H1 (cell line): ENCODE measurements around the gene LAMA3. TPM values are rescaled to one million over a fixed set of nuclear protein-coding genes. Genes with fewer than 3 reads are reported as not detected.

Source experiments
- CTCF ChIA-PET: fragments of 300-600 bp; sonication (Branson Sonifier 250); formaldehyde crosslinking; loops from one replicate; lab custom pipeline; 2021; ENCODE audit not compliant: partially characterized antibody; lab: Charles Lee
- POLR2A ChIA-PET: fragments of 300-600 bp; sonication (Branson Sonifier 250); formaldehyde crosslinking; loops from one replicate; lab custom pipeline; 2021; ENCODE audit warnings: inconsistent platforms; ENCODE audit not compliant: partially characterized antibody; lab: Charles Lee
- DNase-seq, 2 experiments: peaks; one replicate each; pipeline versions ENCODE4 v3.0.0 to v3.0.0-alpha.2; 2010 to 2022; ENCODE audit warnings: low spot score in 2 of 2, low read depth in 1 of 2, mixed read lengths in 1 of 2
- FAIRE-seq: peaks from 2 replicates; lab custom pipeline; 2011; peaks lifted over from hg19 to GRCh38; lab: Jason Lieb, UNC
- H2AFZ ChIP-seq: 2 replicates; pipeline ENCODE4 v1.8.1; 2012; ENCODE audit warnings: low read length, inconsistent platforms
- H2AK5ac ChIP-seq: 2 replicates; pipeline ENCODE4 v1.6.1; 2013; ENCODE audit warnings: low read depth, low read length
- H2BK120ac ChIP-seq: replicated peaks from 2 replicates; pipeline ENCODE3; 2013; ENCODE audit warnings: low read depth, low read length, inconsistent platforms
- H2BK12ac ChIP-seq: 2 replicates; pipeline ENCODE4 v1.6.1; 2013; ENCODE audit warnings: low read depth, low read length
- H2BK15ac ChIP-seq: 2 replicates; pipeline ENCODE4 v1.6.1; 2013; ENCODE audit warnings: low read length
- H2BK20ac ChIP-seq: 2 replicates; pipeline ENCODE4 v1.6.1; 2013; ENCODE audit warnings: low read length
- H2BK5ac ChIP-seq: 2 replicates; pipeline ENCODE4 v1.6.1; 2013; ENCODE audit warnings: low read depth, low read length
- H3K14ac ChIP-seq: 2 replicates; pipeline ENCODE4 v1.6.1; 2013; ENCODE audit warnings: inconsistent platforms; ENCODE audit not compliant: insufficient read length
- H3K18ac ChIP-seq: 2 replicates; pipeline ENCODE4 v1.6.1; 2013; ENCODE audit warnings: low read length; ENCODE audit errors: extremely low read depth
- H3K23ac ChIP-seq: 2 replicates; pipeline ENCODE4 v1.6.1; 2013; ENCODE audit warnings: inconsistent platforms; ENCODE audit not compliant: insufficient read length
- H3K23me2 ChIP-seq: 2 replicates; pipeline ENCODE4 v1.6.1; 2013; ENCODE audit warnings: low read depth, low read length
- H3K27ac ChIP-seq: 2 replicates; pipeline ENCODE4 v1.6.1; 2011; ENCODE audit warnings: low read depth, low read length, inconsistent platforms
- H3K27me3 ChIP-seq, 4 experiments: replicated peaks in 1 of 4; 1 replicate in 1 of 4; 2 replicates in 3 of 4; pipeline versions ENCODE4 v1.6.1 to v1.8.1; 2011 to 2013; ENCODE audit warnings: low read length in 3 of 4, mild to moderate bottlenecking in 3 of 4, inconsistent platforms in 2 of 4, mixed read lengths in 2 of 4, moderate library complexity in 1 of 4; ENCODE audit not compliant: control insufficient read depth in 3 of 4, insufficient read depth in 3 of 4; ENCODE audit errors: extremely low read depth in 1 of 4
- H3K36me3 ChIP-seq, 4 experiments: 2 replicates each; pipeline versions ENCODE4 v1.6.1 to v1.8.1; 2011 to 2013; ENCODE audit warnings: mild to moderate bottlenecking in 4 of 4, low read length in 3 of 4, moderate library complexity in 2 of 4, control low read depth in 1 of 4, inconsistent platforms in 1 of 4; ENCODE audit not compliant: insufficient read depth in 4 of 4, control insufficient read depth in 2 of 4
- H3K4ac ChIP-seq: replicated peaks from 2 replicates; pipeline ENCODE3; 2013; ENCODE audit warnings: low read length, low read depth, mixed read lengths, inconsistent platforms; ENCODE audit not compliant: insufficient read length
- H3K4me1 ChIP-seq, 4 experiments: replicated peaks in 1 of 4; 1 replicate in 1 of 4; 2 replicates in 3 of 4; pipeline versions ENCODE4 v1.6.1 to v1.8.1; 2011 to 2013; ENCODE audit warnings: low read length in 3 of 4, inconsistent platforms in 2 of 4, mixed read lengths in 1 of 4; ENCODE audit not compliant: insufficient read depth in 4 of 4, control insufficient read depth in 3 of 4
- H3K4me2 ChIP-seq, 2 experiments: 2 replicates each; pipeline versions ENCODE4 v1.6.1 to v1.8.1; 2011 to 2013; ENCODE audit warnings: low read depth in 2 of 2, low read length in 2 of 2, control low read depth in 1 of 2, inconsistent platforms in 1 of 2, mild to moderate bottlenecking in 1 of 2; ENCODE audit not compliant: insufficient read depth in 1 of 2
- H3K4me3 ChIP-seq, 4 experiments: fragments of 200-600, 300-600 bp in 1 of 4; sonication (generic), shearing (Covaris generic), sonication (Bioruptor Twin) in 1 of 4; 2 replicates each; pipeline versions ENCODE4 v1.5.1 to v1.8.1; 2011 to 2016; ENCODE audit warnings: low read length in 4 of 4, low read depth in 3 of 4, control low read depth in 2 of 4, inconsistent platforms in 2 of 4, mild to moderate bottlenecking in 2 of 4, mixed read lengths in 1 of 4, moderate library complexity in 1 of 4; ENCODE audit not compliant: insufficient read depth in 2 of 4; ENCODE audit errors: extremely low read depth in 1 of 4
- H3K56ac ChIP-seq: replicated peaks from 2 replicates; pipeline ENCODE3; 2013; ENCODE audit warnings: low read depth, mild to moderate bottlenecking, mixed read lengths, low read length, inconsistent platforms; ENCODE audit not compliant: insufficient read length
- H3K79me1 ChIP-seq: 2 replicates; pipeline ENCODE4 v1.6.1; 2013; ENCODE audit warnings: low read depth, low read length, control low read depth
- H3K79me2 ChIP-seq, 2 experiments: 2 replicates each; pipeline versions ENCODE4 v1.6.1 to v1.8.1; 2012 to 2013; ENCODE audit warnings: low read length in 2 of 2, mild to moderate bottlenecking in 2 of 2, inconsistent platforms in 1 of 2; ENCODE audit not compliant: insufficient read depth in 2 of 2, control insufficient read depth in 1 of 2
- H3K9ac ChIP-seq, 4 experiments: replicated peaks in 1 of 4; 1 replicate in 1 of 4; 2 replicates in 3 of 4; pipeline versions ENCODE4 v1.6.1 to v1.8.1; 2011 to 2013; ENCODE audit warnings: low read depth in 3 of 4, low read length in 3 of 4, control low read depth in 2 of 4, mild to moderate bottlenecking in 2 of 4, moderate library complexity in 2 of 4, inconsistent platforms in 1 of 4; ENCODE audit errors: extremely low read depth in 1 of 4
- H3K9me3 ChIP-seq, 2 experiments: 2 replicates each; pipeline versions ENCODE4 v1.6.1 to v1.8.1; 2012 to 2013; ENCODE audit warnings: mild to moderate bottlenecking in 2 of 2, moderate library complexity in 2 of 2, control low read depth in 1 of 2, inconsistent platforms in 1 of 2, low read depth in 1 of 2, low read length in 1 of 2, mixed read lengths in 1 of 2; ENCODE audit not compliant: insufficient read depth in 2 of 2
- H4K20me1 ChIP-seq, 2 experiments: replicated peaks in 1 of 2; 2 replicates each; pipeline versions ENCODE3 to v1.8.1; 2011 to 2013; ENCODE audit warnings: inconsistent platforms in 2 of 2, low read length in 2 of 2, mild to moderate bottlenecking in 1 of 2; ENCODE audit not compliant: insufficient read depth in 2 of 2, control insufficient read depth in 1 of 2
- H4K5ac ChIP-seq: 2 replicates; pipeline ENCODE4 v1.6.1; 2013; ENCODE audit warnings: low read length, low read depth, mixed read lengths, inconsistent platforms; ENCODE audit not compliant: insufficient read length
- H4K8ac ChIP-seq: 2 replicates; pipeline ENCODE4 v1.8.0; 2013; ENCODE audit warnings: mild to moderate bottlenecking, moderate library complexity, low read length, inconsistent platforms; ENCODE audit not compliant: insufficient read depth; ENCODE audit errors: extremely low read depth
- H4K91ac ChIP-seq: replicated peaks from 2 replicates; pipeline ENCODE3; 2013; ENCODE audit warnings: low read length, mixed read lengths, inconsistent platforms; ENCODE audit not compliant: insufficient read length
- ASH2L ChIP-seq: fragments of 200-600, 300-600 bp; sonication (generic); IDR thresholded peaks from one replicate; pipeline ENCODE4 v1.7.1; 2017; ENCODE audit warnings: low read length
- ATF2 ChIP-seq: IDR thresholded peaks from 2 replicates; pipeline ENCODE4 v1.6.1; 2012; ENCODE audit warnings: low read length, inconsistent platforms
- KDM1A ChIP-seq: fragments of 200-600, 300-600 bp; sonication (generic); IDR thresholded peaks from 2 replicates; pipeline ENCODE4 v1.7.1; 2016; ENCODE audit warnings: mild to moderate bottlenecking, low read length, borderline replicate concordance
- NRF1 ChIP-seq: IDR thresholded peaks from 2 replicates; pipeline ENCODE4 v1.6.1; 2011; ENCODE audit warnings: mild to moderate bottlenecking, low read depth, low read length, improper control_type of control experiment
- POU5F1 ChIP-seq: IDR thresholded peaks from 2 replicates; pipeline ENCODE4 v1.6.1; 2011; ENCODE audit warnings: low read depth, mild to moderate bottlenecking, low read length, moderate library complexity
- RAD21 ChIP-seq, 2 experiments: IDR thresholded peaks in 1 of 2; conservative IDR thresholded peaks in 1 of 2; 2 replicates each; pipeline ENCODE4 v1.6.1; 2011; ENCODE audit warnings: low read depth in 2 of 2, low read length in 2 of 2, improper control_type of control experiment in 1 of 2, inconsistent platforms in 1 of 2, mild to moderate bottlenecking in 1 of 2, moderate library complexity in 1 of 2
- SAP30 ChIP-seq: fragments of 300-600 bp; sonication (generic); IDR thresholded peaks from 2 replicates; pipeline ENCODE4 v1.7.1; 2012; ENCODE audit warnings: low read length, moderate library complexity, mild to moderate bottlenecking, inconsistent platforms; ENCODE audit not compliant: insufficient read depth, insufficient replicate concordance
- TBP ChIP-seq: IDR thresholded peaks from 2 replicates; pipeline ENCODE4 v1.6.1; 2011; ENCODE audit warnings: low read depth, low read length, improper control_type of control experiment
- TEAD4 ChIP-seq: IDR thresholded peaks from 2 replicates; pipeline ENCODE4 v1.6.1; 2012; ENCODE audit warnings: low read depth, low read length, inconsistent platforms, mixed read lengths
- YY1 ChIP-seq: IDR thresholded peaks from 2 replicates; pipeline ENCODE4 v1.6.1; 2011; ENCODE audit warnings: low read depth, mild to moderate bottlenecking, low read length
- WGBS, 2 experiments: shearing (Covaris generic) in 1 of 2; methylation state at CpG; one replicate each; pipeline versions ENCODE4 v1.1.6 to v1.1.7; 2013 to 2015; ENCODE audit warnings: low lambda C conversion rate in 2 of 2, mixed read lengths in 2 of 2, inconsistent platforms in 1 of 2, low coverage in 1 of 2, missing lambda C conversion rate in 1 of 2; ENCODE audit not compliant: insufficient replicate concordance in 2 of 2, insufficient coverage in 1 of 2, insufficient read length in 1 of 2; ENCODE audit errors: extremely low coverage in 1 of 2, missing lambda C conversion rate in 1 of 2; 5-methylcytosine and 5-hydroxymethylcytosine counted together
- polyA plus RNA-seq, 7 experiments: library from polyadenylated mRNA; depleted of rRNA in 3 of 7; stranded (reverse) in 5 of 7; unstranded in 2 of 7; fragments of >200 nt in 5 of 7; fragments of 200-250 nt in 2 of 7; gene quantifications; 1 replicate in 5 of 7; 2 replicates in 1 of 7; 4 replicates in 1 of 7; pipeline versions ENCODE4 v1.2.1 to v1.2.3, GENCODE V29; 2011 to 2013; ENCODE audit warnings: missing spikeins in 2 of 7, mixed read lengths in 2 of 7
- total RNA-seq: library from RNA; stranded (reverse); fragmentation: NEBNext Ultra II Directional; extraction: Animal tissue kit (Norgen Biotek cat#: 25700); gene quantifications from 2 replicates; pipeline ENCODE4 v1.2.1, GENCODE V29; 2021

The LAMA3 gene
- total and polyA plus RNA-seq, 2 of the 8 experiments (the other 6 are each of a cell fraction or from before 2014, with no cell fraction given) = 0.76 to 5.0 TPM

- no peak overlapping the region for H3K4me3 ChIP-seq
- no peak overlapping the region for H4K8ac ChIP-seq
- H3K23me2 ChIP-seq = no peaks in the 10 kb centered on the region
- no peak overlapping the region for H3K14ac ChIP-seq
- H3K9ac ChIP-seq = no peak overlapping the region
- no peak overlapping the region for H3K27ac ChIP-seq
- no peak overlapping the region for H2BK20ac ChIP-seq
- H2BK15ac ChIP-seq = no peak overlapping the region
- no peaks in the 10 kb centered on the region for H3K9me3 ChIP-seq
- no peak overlapping the region for H3K18ac ChIP-seq
- H2BK120ac ChIP-seq = no peak overlapping the region
- no peak overlapping the region for H2BK12ac ChIP-seq
- no peak overlapping the region for H2BK5ac ChIP-seq
- FAIRE-seq (no peak), DNase-seq (no peak)
- no peak overlapping the region for H3K4me2 ChIP-seq
- no peak overlapping the region for H4K91ac ChIP-seq
- WGBS, 2 experiments = 78% methylated on average over 12 of the region's 12 CpGs; no CpG with 5 or more reads in 1 of the 2 experiments
- ChIA-PET POLR2A (interaction anchor here (1.8 kb wide), 1 partner anchor 217 kb away, joined by 5 read pairs; the partner anchor contains the start of gene CABYR), CTCF (interaction anchor here (0.7 to 1.6 kb wide), 6 partner anchors 10 to 726 kb away, joined by 3 to 6 read pairs (median 3); no protein-coding TSS in a partner anchor)
- H3K23ac ChIP-seq = no peak overlapping the region
- no peak overlapping the region for H2AFZ ChIP-seq
- no peak overlapping the region for H2AK5ac ChIP-seq
- no peaks in the 10 kb centered on the region for H3K4me1 ChIP-seq
- no peak overlapping the region for H3K4ac ChIP-seq
- no peaks in the 10 kb centered on the region for H3K36me3 ChIP-seq
- no peaks in the 10 kb centered on the region for H3K79me2 ChIP-seq
- no peaks in the 10 kb centered on the region for H4K20me1 ChIP-seq
- no peak overlapping the region for H3K56ac ChIP-seq
- H3K79me1 ChIP-seq = no peaks in the 10 kb centered on the region
- H3K27me3 ChIP-seq = no peaks in the 10 kb centered on the region
- H4K5ac ChIP-seq = no peak overlapping the region
- peak; percentile 54 to 72 for TF ChIP-seq RAD21 (IDR thresholded peaks at IDR 0.05 in 1 of 2, conservative IDR thresholded peaks at IDR 0.05 in 1 of 2; ENCODE audit: low read depth in 2 of 2, low read length in 2 of 2)
- TF ChIP-seq SAP30 = no peak
- TF ChIP-seq TBP = peak; percentile 84
- no peak for TF ChIP-seq POU5F1
- no peak for TF ChIP-seq ASH2L
- no peak for TF ChIP-seq TEAD4
- TF ChIP-seq NRF1 = no peak
- TF ChIP-seq YY1 = peak; percentile 51; the same call in 1 of the 2 replicates
- TF ChIP-seq ATF2 = no peak
- no peak for TF ChIP-seq KDM1A
Measured at GRCh38 chr18:23921716-23922285, 232.5 kb downstream of the LAMA3 start.
